Keratinocyte (primary cell): ENCODE data around the gene RIPK1. TPM values are rescaled to one million over a fixed set of nuclear protein-coding genes. Genes with fewer than 3 reads are reported as not detected.

Experiments used
- DNase-seq: peaks from one replicate; pipeline ENCODE4 v3.0.0-alpha.2; 2011; ENCODE audit warnings: low read depth, missing footprints, low spot score
- FAIRE-seq: peaks from 2 replicates; lab custom pipeline; 2011; peaks lifted over from hg19 to GRCh38; lab: Jason Lieb, UNC
- H2AFZ ChIP-seq: 2 replicates; pipeline ENCODE4 v1.6.0; 2012; ENCODE audit warnings: low read length, control low read depth, inconsistent platforms; ENCODE audit not compliant: control insufficient read depth
- H3K27ac ChIP-seq: 2 replicates; pipeline ENCODE4 v1.5.1; 2011; ENCODE audit warnings: low read length; ENCODE audit not compliant: control insufficient read depth, insufficient read depth
- H3K27me3 ChIP-seq: 3 replicates; pipeline ENCODE4 v1.6.0; 2011; ENCODE audit warnings: low read length; ENCODE audit not compliant: control insufficient read depth, insufficient read depth; ENCODE audit errors: extremely low read depth
- H3K36me3 ChIP-seq, 2 experiments: 2 replicates in 1 of 2; 3 replicates in 1 of 2; pipeline ENCODE4 v1.5.1; 2011; ENCODE audit warnings: low read length in 2 of 2, mild to moderate bottlenecking in 1 of 2; ENCODE audit not compliant: control insufficient read depth in 2 of 2, insufficient read depth in 2 of 2; ENCODE audit errors: extremely low read depth in 1 of 2
- H3K4me1 ChIP-seq: 3 replicates; pipeline ENCODE4 v1.5.1; 2011; ENCODE audit warnings: low read length; ENCODE audit not compliant: control insufficient read depth, insufficient read depth; ENCODE audit errors: extremely low read depth
- H3K4me2 ChIP-seq: 3 replicates; pipeline ENCODE4 v1.6.0; 2011; ENCODE audit warnings: low read depth, low read length; ENCODE audit not compliant: control insufficient read depth, insufficient read depth; ENCODE audit errors: extremely low read depth
- H3K4me3 ChIP-seq, 3 experiments: fragments of 200-600 bp in 1 of 3; sonication (generic) in 1 of 3; 2 replicates in 2 of 3; 3 replicates in 1 of 3; pipeline ENCODE4 v1.5.1; 2011 to 2016; ENCODE audit warnings: low read length in 3 of 3, mild to moderate bottlenecking in 3 of 3, control low read depth in 2 of 3, inconsistent platforms in 1 of 3, low read depth in 1 of 3, mixed read lengths in 1 of 3, mixed run types in 1 of 3, moderate library complexity in 1 of 3; ENCODE audit not compliant: control insufficient read depth in 2 of 3, insufficient read depth in 2 of 3; ENCODE audit errors: extremely low read depth in 1 of 3
- H3K79me2 ChIP-seq: 2 replicates; pipeline ENCODE4 v1.6.0; 2012; ENCODE audit warnings: low read length; ENCODE audit not compliant: control insufficient read depth, insufficient read depth
- H3K9ac ChIP-seq: 3 replicates; pipeline ENCODE4 v1.6.0; 2011; ENCODE audit warnings: low read length; ENCODE audit not compliant: control insufficient read depth, insufficient read depth; ENCODE audit errors: extremely low read depth
- H3K9me1 ChIP-seq: 3 replicates; pipeline ENCODE4 v1.6.0; 2011; ENCODE audit warnings: low read length; ENCODE audit not compliant: control insufficient read depth, insufficient read depth; ENCODE audit errors: extremely low read depth
- H3K9me3 ChIP-seq: 2 replicates; pipeline ENCODE4 v1.5.1; 2012; ENCODE audit warnings: low read depth, low read length; ENCODE audit not compliant: control insufficient read depth
- H4K20me1 ChIP-seq: 3 replicates; pipeline ENCODE4 v1.6.0; 2011; ENCODE audit warnings: low read length; ENCODE audit not compliant: control insufficient read depth, insufficient read depth; ENCODE audit errors: extremely low read depth
- CTCF ChIP-seq, 3 experiments: IDR thresholded peaks in 1 of 3; conservative IDR thresholded peaks in 1 of 3; optimal IDR thresholded peaks in 1 of 3; 2 replicates in 2 of 3; 3 replicates in 1 of 3; pipeline versions ENCODE3 to v1.5.1; 2011; ENCODE audit warnings: low read length in 3 of 3, mild to moderate bottlenecking in 3 of 3, moderate library complexity in 2 of 3, control low read depth in 1 of 3, inconsistent platforms in 1 of 3; ENCODE audit not compliant: insufficient read depth in 2 of 3; ENCODE audit errors: extremely low read depth in 1 of 3
- EZH2 ChIP-seq: IDR thresholded peaks from one replicate; pipeline ENCODE4 v1.6.1; 2012; ENCODE audit warnings: inconsistent platforms, mild to moderate bottlenecking, low read length, moderate library complexity
- dilution Hi-C: fragments of 300-500 bp; cut with MboI; formaldehyde crosslinking; loops from one replicate; pipeline ENCODE4 v1.7.0; 2020; ENCODE audit warnings: low sequenced_read_pairs; ENCODE audit not compliant: extremely low pct_ligation_motif_present
- polyA plus RNA-seq, 5 experiments: library from polyadenylated mRNA; depleted of rRNA in 3 of 5; stranded (reverse) in 3 of 5; stranded (forward) in 1 of 5; unstranded in 1 of 5; fragments of >200 nt; gene quantifications; 1 replicate in 1 of 5; 2 replicates in 3 of 5; 3 replicates in 1 of 5; pipeline versions ENCODE4 v1.2.1 to v1.2.3, GENCODE V29; 2011 to 2012; ENCODE audit warnings: missing spikeins in 2 of 5, low read depth in 1 of 5, low replicate concordance in 1 of 5

RIPK1 gene
- polyA plus RNA-seq, 1 donor (not counting 4 experiments of a cell fraction or from before 2014, with no cell fraction given), result 13.8 TPM

GRCh38 chr6:3125815-3126214 is 57.5 kb downstream of the RIPK1 start:
- H3K9me1 ChIP-seq, result no peaks in the 10 kb centered on the region
- no peak overlapping the region for H3K4me3 ChIP-seq
- H3K4me1 ChIP-seq, result no peaks in the 10 kb centered on the region
- H2AFZ ChIP-seq, result no peak overlapping the region
- H4K20me1 ChIP-seq, result no peaks in the 10 kb centered on the region
- no peaks in the 10 kb centered on the region for H3K79me2 ChIP-seq
- no peaks in the 10 kb centered on the region for H3K27me3 ChIP-seq
- no peak overlapping the region for H3K27ac ChIP-seq
- FAIRE-seq, result no peak
- H3K4me2 ChIP-seq, result no peak overlapping the region
- H3K9ac ChIP-seq, result no peak overlapping the region
- DNase-seq, result no peak
- dilution Hi-C loops, result no loop called here
- TF ChIP-seq EZH2, result no peak
- TF ChIP-seq CTCF (optimal IDR thresholded peaks at IDR 0.05 in 1 of 3, IDR thresholded peaks at IDR 0.05 in 1 of 3, conservative IDR thresholded peaks at IDR 0.05 in 1 of 3; ENCODE audit: extremely low read depth in 1 of 3, insufficient read depth in 2 of 3, low read length in 3 of 3), result no peak
- peaks cover 0 to 6% of the 10 kb centered on the region in 2 experiments for H3K36me3 ChIP-seq
- H3K9me3 ChIP-seq, result no peaks in the 10 kb centered on the region

GRCh38 chr6:3128356-3129108 is 60.2 kb downstream of the RIPK1 start:
- H3K9me1 ChIP-seq, result no peaks in the 10 kb centered on the region
- H3K4me2 ChIP-seq, result no peak overlapping the region
- H3K27me3 ChIP-seq, result no peaks in the 10 kb centered on the region
- no peaks in the 10 kb centered on the region for H3K4me1 ChIP-seq
- H3K79me2 ChIP-seq, result no peaks in the 10 kb centered on the region
- no peak for TF ChIP-seq EZH2
- no peak for TF ChIP-seq CTCF (optimal IDR thresholded peaks at IDR 0.05 in 1 of 3, IDR thresholded peaks at IDR 0.05 in 1 of 3, conservative IDR thresholded peaks at IDR 0.05 in 1 of 3; ENCODE audit: extremely low read depth in 1 of 3, insufficient read depth in 2 of 3, low read length in 3 of 3)
- H3K9me3 ChIP-seq, result no peaks in the 10 kb centered on the region
- H3K4me3 ChIP-seq, result no peak overlapping the region
- dilution Hi-C loops, result no loop called here
- peaks cover 0 to 8% of the 10 kb centered on the region in 2 experiments for H3K36me3 ChIP-seq
- H3K27ac ChIP-seq, result no peak overlapping the region
- H3K9ac ChIP-seq, result no peak overlapping the region
- DNase-seq (no peak), FAIRE-seq (no peak)
- H4K20me1 ChIP-seq, result no peaks in the 10 kb centered on the region
- H2AFZ ChIP-seq, result no peak overlapping the region
